IMR-90 (cell line): ENCODE measurements around the gene DYRK1B. TPM values are rescaled to one million over a fixed set of nuclear protein-coding genes. Genes with fewer than 3 reads are reported as not detected.
"Not testable (repeated sequence)": the region's sequence is repeated elsewhere in the genome, so short reads cannot be mapped to it uniquely, and the experiment has no call there.

Experiments used
- ATAC-seq: fragments of 200-7000 bp; cut with Tn5 transposase; 2 replicates; pipeline ENCODE4 v1.9.1; 2020; ENCODE audit warnings: low read depth, mild to moderate bottlenecking, moderate library complexity
- BruUV-seq: library from RNA; stranded (reverse); fragments of 400-500 nt; replicated peaks from 2 replicates; lab custom pipeline; 2021; lab: Mats Ljungman, UMichigan
- CTCF ChIA-PET: fragments of 300-600 bp; formaldehyde crosslinking; extraction: SDS; loops from one replicate; lab custom pipeline; 2021; ENCODE audit warnings: antibody characterized with exemption; lab: Yijun Ruan, JAX
- POLR2A ChIA-PET: fragments of 300-600 bp; sonication (Branson Sonifier 250); formaldehyde crosslinking; loops from one replicate; lab custom pipeline; 2022; ENCODE audit warnings: antibody characterized with exemption; ENCODE audit not compliant: unreplicated experiment; lab: Charles Lee
- DNase-seq: peaks from one replicate; pipeline ENCODE4 v3.0.0; 2013
- H2AFZ ChIP-seq: replicated peaks from 2 replicates; pipeline ENCODE3; 2013; ENCODE audit warnings: low read length, mild to moderate bottlenecking; ENCODE audit not compliant: poor library complexity
- H2AK5ac ChIP-seq: 2 replicates; pipeline ENCODE4 v1.6.1; 2013; ENCODE audit warnings: low read depth, low read length, inconsistent platforms
- H2AK9ac ChIP-seq: replicated peaks from 2 replicates; pipeline ENCODE3; 2013; ENCODE audit warnings: mild to moderate bottlenecking, low read depth, low read length, moderate library complexity; ENCODE audit not compliant: poor library complexity
- H2BK120ac ChIP-seq: 2 replicates; pipeline ENCODE4 v1.6.1; 2013; ENCODE audit warnings: low read depth, low read length, inconsistent platforms
- H2BK15ac ChIP-seq: 3 replicates; pipeline ENCODE4 v1.6.1; 2013; ENCODE audit warnings: low read depth, low read length, inconsistent platforms
- H2BK20ac ChIP-seq: 2 replicates; pipeline ENCODE4 v1.6.1; 2013; ENCODE audit warnings: low read depth, mild to moderate bottlenecking, inconsistent platforms, low read length, moderate library complexity
- H2BK5ac ChIP-seq: 2 replicates; pipeline ENCODE4 v1.6.1; 2013; ENCODE audit warnings: mild to moderate bottlenecking, low read depth, low read length, inconsistent platforms; ENCODE audit not compliant: poor library complexity, severe bottlenecking
- H3K14ac ChIP-seq: replicated peaks from 2 replicates; pipeline ENCODE4 v1.6.1; 2013; ENCODE audit warnings: low read depth, low read length, inconsistent platforms
- H3K18ac ChIP-seq: 2 replicates; pipeline ENCODE4 v1.6.1; 2013; ENCODE audit warnings: low read depth, low read length, control low read depth
- H3K23ac ChIP-seq: 2 replicates; pipeline ENCODE4 v1.6.1; 2013; ENCODE audit warnings: low read depth, low read length, inconsistent platforms
- H3K27ac ChIP-seq: 2 replicates; pipeline ENCODE4 v1.5.1; 2013; ENCODE audit warnings: mild to moderate bottlenecking, control low read depth, low read length; ENCODE audit not compliant: insufficient read depth
- H3K27me3 ChIP-seq: 2 replicates; pipeline ENCODE4 v1.6.1; 2013; ENCODE audit warnings: low read length; ENCODE audit not compliant: control insufficient read depth, insufficient read depth
- H3K36me3 ChIP-seq: 2 replicates; pipeline ENCODE4 v1.6.1; 2013; ENCODE audit warnings: low read length, mixed read lengths; ENCODE audit not compliant: control insufficient read depth, insufficient read depth
- H3K4ac ChIP-seq: 2 replicates; pipeline ENCODE4 v1.6.1; 2013; ENCODE audit warnings: low read depth, low read length, inconsistent platforms
- H3K4me1 ChIP-seq: 2 replicates; pipeline ENCODE4 v1.6.1; 2013; ENCODE audit warnings: low read length, mixed read lengths; ENCODE audit not compliant: control insufficient read depth, insufficient read depth
- H3K4me2 ChIP-seq: 2 replicates; pipeline ENCODE4 v1.6.1; 2013; ENCODE audit warnings: low read depth, mild to moderate bottlenecking, control low read depth, low read length, moderate library complexity
- H3K4me3 ChIP-seq: 2 replicates; pipeline ENCODE4 v1.5.1; 2013; ENCODE audit warnings: low read depth, mild to moderate bottlenecking, control low read depth, low read length, moderate library complexity; ENCODE audit not compliant: insufficient read depth
- H3K56ac ChIP-seq: 2 replicates; pipeline ENCODE4 v1.6.1; 2013; ENCODE audit warnings: low read length, inconsistent platforms; ENCODE audit not compliant: insufficient read depth; ENCODE audit errors: extremely low read depth
- H3K79me1 ChIP-seq, 2 experiments: 2 replicates each; pipeline ENCODE4 v1.6.1; 2013; ENCODE audit warnings: low read length in 2 of 2, inconsistent platforms in 1 of 2, low read depth in 1 of 2
- H3K9ac ChIP-seq: 2 replicates; pipeline ENCODE4 v1.6.1; 2013; ENCODE audit warnings: low read depth, low read length, control low read depth
- H3K9me1 ChIP-seq: 2 replicates; pipeline ENCODE4 v1.6.1; 2013; ENCODE audit warnings: low read length, inconsistent platforms; ENCODE audit not compliant: insufficient read depth
- H3K9me3 ChIP-seq: 2 replicates; pipeline ENCODE4 v1.6.1; 2013; ENCODE audit warnings: low read length; ENCODE audit not compliant: control insufficient read depth, insufficient read depth
- H4K20me1 ChIP-seq: 2 replicates; pipeline ENCODE4 v1.6.1; 2013; ENCODE audit warnings: low read length, inconsistent platforms; ENCODE audit not compliant: insufficient read depth
- H4K5ac ChIP-seq: 2 replicates; pipeline ENCODE4 v1.6.1; 2013; ENCODE audit warnings: mild to moderate bottlenecking, low read depth, low read length, control low read depth
- H4K8ac ChIP-seq, 2 experiments: 2 replicates each; pipeline ENCODE4 v1.6.1; 2013; ENCODE audit warnings: low read depth in 2 of 2, low read length in 2 of 2, control low read depth in 1 of 2, inconsistent platforms in 1 of 2
- H4K91ac ChIP-seq: 2 replicates; pipeline ENCODE4 v1.6.1; 2013; ENCODE audit warnings: low read depth, low read length, inconsistent platforms; ENCODE audit not compliant: insufficient read depth
- CTCF ChIP-seq: conservative IDR thresholded peaks from 2 replicates; pipeline ENCODE4 v1.5.1; 2012; ENCODE audit warnings: mild to moderate bottlenecking, low read depth, low read length, improper control_type of control experiment
- RAD21 ChIP-seq: IDR thresholded peaks from 2 replicates; pipeline ENCODE4 v1.6.1; 2012; ENCODE audit warnings: low read length, improper control_type of control experiment
- WGBS, 2 experiments: methylation state at CpG; one replicate each; pipeline versions ENCODE4 v1.1.5 to v1.1.7; 2013; ENCODE audit warnings: missing lambda C conversion rate in 2 of 2; ENCODE audit not compliant: insufficient read length in 1 of 2; ENCODE audit errors: extremely low coverage in 2 of 2; 5-methylcytosine and 5-hydroxymethylcytosine counted together
- dilution Hi-C: fragments of 300-500 bp; cut with HindIII; formaldehyde crosslinking; loops from one replicate; pipeline ENCODE4 v1.14.3; 2018; ENCODE audit warnings: low sequenced_read_pairs; ENCODE audit not compliant: unreplicated experiment
- in situ Hi-C: fragments of 300-500 bp; cut with MboI; formaldehyde crosslinking; loops from 3 replicates; pipeline ENCODE4 v1.14.3; 2019; ENCODE audit warnings: low sequenced_read_pairs, inconsistent platforms, mixed read lengths
- intact Hi-C: fragments of 100-400 bp; cut with micrococcal nuclease; formaldehyde crosslinking; loops from 2 replicates; pipeline ENCODE4 v1.10.0; 2022
- polyA plus RNA-seq, 3 experiments: library from polyadenylated mRNA; depleted of rRNA; stranded (reverse); fragments of >200 nt; gene quantifications; 2 replicates each; pipeline ENCODE4 v1.2.3, GENCODE V29; 2012; ENCODE audit warnings: low replicate concordance in 1 of 3
- total RNA-seq: library from RNA; depleted of rRNA; stranded (reverse); fragments of >200 nt; gene quantifications from 2 replicates; pipeline ENCODE4 v1.2.3, GENCODE V29; 2012

The DYRK1B gene
- total and polyA plus RNA-seq, 2 of the 4 experiments (the other 2 are of a cell fraction) = 2.7 to 11.4 TPM

GRCh38 chr19:39881495-39882110 lies 47.6 kb upstream of the DYRK1B start:
- intact Hi-C loops, H2BK15ac ChIP-seq, dilution Hi-C loops, H3K4me3 ChIP-seq, H2BK20ac ChIP-seq, H3K4me1 ChIP-seq, H4K8ac ChIP-seq, H3K9me3 ChIP-seq, H3K14ac ChIP-seq, H3K4ac ChIP-seq, H3K56ac ChIP-seq, DNase-seq, H4K20me1 ChIP-seq, H3K27me3 ChIP-seq, POLR2A ChIA-PET, H3K27ac ChIP-seq, H3K9me1 ChIP-seq, H3K23ac ChIP-seq, H2BK120ac ChIP-seq, H3K4me2 ChIP-seq, H3K18ac ChIP-seq, H2BK5ac ChIP-seq, CTCF ChIA-PET, H4K5ac ChIP-seq, H2AFZ ChIP-seq, H3K9ac ChIP-seq, in situ Hi-C loops, H3K79me1 ChIP-seq, BruUV-seq, H2AK5ac ChIP-seq, H3K36me3 ChIP-seq, H4K91ac ChIP-seq, H2AK9ac ChIP-seq: not testable (repeated sequence)
- peak; percentile 77 for ATAC-seq
- TF ChIP-seq CTCF (peak; percentile 32; the same call in 1 of the 2 replicates), RAD21 (peak; percentile 15; the same call in 1 of the 2 replicates)
- 0% methylated on average over 1 of the region's 15 CpGs; no CpG with 5 or more reads in 1 of the 2 experiments for WGBS, 2 experiments

- H3K18ac ChIP-seq, H3K27me3 ChIP-seq, H3K4me3 ChIP-seq, in situ Hi-C loops, H3K27ac ChIP-seq, POLR2A ChIA-PET, DNase-seq, H4K20me1 ChIP-seq, ATAC-seq, H2BK20ac ChIP-seq, H3K9me1 ChIP-seq, H4K91ac ChIP-seq, H2AK9ac ChIP-seq, H3K56ac ChIP-seq, H3K79me1 ChIP-seq, H3K4ac ChIP-seq, H2BK5ac ChIP-seq, H2AFZ ChIP-seq, H4K8ac ChIP-seq, H3K4me2 ChIP-seq, H3K14ac ChIP-seq, H3K4me1 ChIP-seq, H4K5ac ChIP-seq, dilution Hi-C loops, BruUV-seq, H2BK120ac ChIP-seq, H3K36me3 ChIP-seq, H3K9ac ChIP-seq, H2BK15ac ChIP-seq, H3K9me3 ChIP-seq, CTCF ChIA-PET, intact Hi-C loops, H2AK5ac ChIP-seq, H3K23ac ChIP-seq: not testable (repeated sequence)
- 60% methylated on average over 1 of the region's 5 CpGs; no CpG with 5 or more reads in 1 of the 2 experiments for WGBS, 2 experiments
Observed at GRCh38 chr19:39880241-39880640, 46.3 kb upstream of the DYRK1B start.
